ENCODE data around the gene IGFL4.
A peak's percentile ranks its signal among the peaks of the same experiment; 100 is the strongest.

The IGFL4 gene

DNA sequence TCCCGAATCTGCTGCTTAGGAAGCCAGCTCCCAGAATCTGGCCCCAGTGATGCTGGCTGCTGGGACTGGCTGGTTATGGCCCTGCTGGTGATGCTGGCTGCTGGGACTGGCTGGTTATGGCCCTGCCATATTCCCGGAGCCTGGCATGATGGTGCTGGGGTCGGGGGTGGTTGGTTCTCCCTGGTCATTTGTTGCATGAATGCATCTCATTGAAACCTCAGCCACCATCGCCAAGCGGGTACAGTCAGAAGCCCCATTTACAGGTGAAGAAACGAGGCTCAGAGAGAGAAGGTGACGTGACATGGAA is 20.0 kb downstream of the IGFL4 start:
- no peak for DNase-seq (ENCODE audit: low read depth)

DNA sequence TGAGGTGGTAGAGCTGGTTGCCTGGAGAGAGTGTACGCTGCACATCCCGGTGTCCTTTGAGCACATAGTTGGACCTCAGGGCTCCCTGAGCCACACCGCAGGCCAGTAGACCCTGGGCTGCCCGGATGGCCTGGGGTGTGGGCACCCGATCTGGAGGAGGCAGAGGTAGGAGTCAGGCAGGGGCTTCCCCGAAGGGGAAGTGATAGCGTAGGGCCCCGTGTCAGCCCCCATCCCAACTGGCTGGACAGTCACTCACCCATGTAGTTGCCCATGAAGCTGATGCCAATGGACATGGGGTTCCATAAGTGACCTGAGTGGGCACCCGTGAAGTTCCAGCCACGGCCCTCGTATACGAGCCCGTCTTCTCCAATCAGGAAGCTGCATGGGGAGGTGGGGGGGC is 21.5 kb downstream of the IGFL4 start:
- no peak for DNase-seq (ENCODE audit: low read depth)

GRCh38 chr19:46018729-46019251 is 22.0 kb downstream of the IGFL4 start:
- no peak for DNase-seq (ENCODE audit: low read depth)

GRCh38 chr19:46017874-46018675 is 22.7 kb downstream of the IGFL4 start:
- DNase-seq (ENCODE audit: low read depth): no peak

GRCh38 chr19:46017095-46017429 is 23.7 kb downstream of the IGFL4 start:
- no peak for DNase-seq (ENCODE audit: low read depth)

DNA sequence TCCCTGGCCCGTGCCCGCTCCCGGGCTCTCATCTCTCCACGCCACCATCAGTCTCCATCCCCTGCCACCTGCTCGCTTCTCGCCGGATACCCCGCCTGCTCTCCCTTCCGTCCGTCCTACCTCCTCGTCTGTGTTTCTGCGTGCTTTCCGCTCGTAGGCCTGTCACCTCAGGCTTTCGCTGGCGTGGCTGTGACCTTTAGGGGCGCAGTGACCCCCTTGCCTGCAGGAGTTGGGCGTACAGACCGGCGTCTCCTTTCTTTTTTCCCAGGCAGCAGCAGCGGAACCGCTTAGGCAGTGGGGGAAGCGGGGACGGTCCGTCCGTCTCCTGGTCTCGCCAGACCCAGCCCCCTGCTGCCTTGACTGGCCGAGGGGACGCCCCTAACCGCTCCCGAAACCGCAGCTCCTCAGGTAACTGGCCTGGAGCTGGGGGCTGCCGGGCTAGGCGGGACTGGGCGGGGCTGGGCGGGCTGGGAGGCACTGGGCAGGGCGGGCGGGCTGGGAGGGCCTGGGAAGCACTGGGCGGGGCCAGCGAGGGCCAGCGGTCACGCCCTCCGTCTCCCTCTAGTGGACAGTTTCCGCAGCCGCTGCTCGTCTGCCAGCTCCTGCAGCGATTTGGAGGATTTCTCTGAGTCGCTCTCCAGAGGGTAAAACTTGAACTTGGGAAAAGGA is 24.2 kb downstream of the IGFL4 start:
- DNase-seq (ENCODE audit: low read depth): peak; percentile 54

DNA sequence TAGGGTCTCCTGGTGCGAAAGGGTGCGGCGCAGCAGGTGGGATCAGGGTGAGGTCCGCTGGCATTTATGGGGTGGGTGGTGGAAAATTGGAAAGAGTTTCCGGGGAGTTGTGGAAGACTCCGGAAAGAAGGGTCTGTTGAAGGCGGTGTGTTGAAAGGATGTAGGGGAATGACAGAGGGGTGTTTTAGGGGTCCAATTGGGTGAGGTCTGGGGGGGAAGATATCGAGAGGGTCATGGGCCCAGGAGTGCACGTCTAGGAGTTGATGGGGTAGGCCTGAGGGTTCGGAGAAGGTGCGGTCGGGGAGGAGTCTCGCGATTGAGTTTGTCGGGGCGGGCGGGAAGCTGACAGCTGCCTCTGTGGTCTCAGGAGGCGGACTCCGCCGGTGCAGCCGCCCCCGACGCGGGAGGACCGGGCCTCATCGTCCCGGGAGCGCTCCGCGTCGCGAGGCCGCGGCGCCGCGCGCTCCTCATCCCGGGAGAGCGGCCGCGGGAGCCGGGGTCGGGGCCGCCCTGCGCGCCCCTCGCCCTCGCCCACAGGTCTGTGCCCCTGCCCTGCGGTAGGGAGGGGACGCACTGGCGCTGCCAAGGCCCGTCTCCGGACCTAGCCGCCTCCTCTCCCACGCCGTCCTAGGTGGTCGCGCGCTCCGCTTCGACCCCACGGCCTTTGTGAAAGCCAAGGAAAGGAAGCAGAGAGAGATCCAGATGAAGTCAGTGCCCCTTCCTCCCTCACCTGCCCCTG is 24.9 kb downstream of the IGFL4 start:
- no peak for DNase-seq (ENCODE audit: low read depth)

GRCh38 chr19:46014941-46015686 is 25.7 kb downstream of the IGFL4 start:
- peak; percentile 32 for DNase-seq (ENCODE audit: low read depth)

DNA sequence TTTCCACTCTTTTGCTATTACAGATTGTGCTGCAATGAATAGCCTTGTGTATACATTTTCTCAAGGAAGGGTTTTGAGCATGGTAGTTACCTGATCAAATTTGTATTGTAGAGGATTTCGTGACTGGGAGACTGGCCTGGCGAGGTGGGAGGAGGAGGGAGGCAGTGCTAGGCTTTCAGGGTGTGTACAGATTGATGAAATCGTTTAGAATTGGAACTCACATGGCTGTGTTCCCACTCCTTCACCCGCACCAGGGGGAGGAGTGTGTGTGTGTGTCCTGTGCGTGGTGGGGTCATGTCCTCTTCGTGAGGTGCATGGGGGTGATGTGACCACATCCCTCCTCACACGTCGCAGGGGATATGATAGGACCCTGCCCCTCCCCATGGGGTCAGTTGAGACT is 26.3 kb downstream of the IGFL4 start:
- DNase-seq (ENCODE audit: low read depth): no peak

DNA sequence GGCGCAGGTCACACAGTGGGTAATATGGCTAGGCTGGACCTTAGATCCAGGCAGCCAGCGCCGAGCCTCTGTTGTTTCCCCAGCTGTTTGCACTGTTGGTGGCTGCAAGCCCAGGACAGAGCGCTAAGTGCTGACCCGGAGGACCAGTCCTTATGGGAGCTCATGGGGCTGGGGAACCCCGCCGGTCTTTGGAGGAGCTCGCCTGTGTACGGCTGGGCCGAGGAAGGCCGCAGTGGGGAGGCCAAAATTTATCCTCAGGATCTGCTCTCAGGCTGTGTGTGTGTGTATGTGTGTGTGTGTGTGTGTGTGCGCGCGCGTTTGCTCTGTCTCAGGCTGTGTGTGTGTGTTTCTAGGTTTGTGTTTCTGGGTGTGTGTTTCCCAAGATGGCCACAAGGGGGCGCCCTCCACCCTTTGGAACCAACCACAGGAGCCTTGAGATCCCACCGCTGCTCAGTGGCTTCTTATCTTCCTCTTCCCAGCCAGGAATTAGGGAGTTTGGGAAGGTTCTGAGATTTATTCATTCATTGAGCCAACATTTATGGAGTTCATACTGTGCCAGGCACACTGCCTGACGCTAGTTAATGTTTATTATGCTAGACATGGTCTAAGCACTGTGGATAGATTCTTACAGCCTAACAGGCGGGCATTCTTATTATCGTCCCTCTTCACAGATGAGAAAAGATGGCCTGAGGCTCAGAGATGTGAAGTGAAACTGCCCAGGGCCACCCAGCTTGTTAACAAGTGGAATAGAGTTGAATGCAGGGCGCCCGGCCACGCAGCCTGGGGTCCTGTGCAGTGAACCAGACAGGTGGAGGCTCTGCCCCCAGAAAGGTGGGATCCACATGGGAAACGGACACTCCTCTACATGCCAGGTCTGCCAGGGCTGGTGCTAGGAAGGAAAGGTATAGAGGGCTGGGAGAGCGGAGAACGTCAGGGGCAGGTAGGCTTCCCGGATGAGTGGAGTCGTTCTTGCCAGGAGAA is 31.0 kb downstream of the IGFL4 start:
- peak; percentile 80 for DNase-seq (ENCODE audit: low read depth)

DNA sequence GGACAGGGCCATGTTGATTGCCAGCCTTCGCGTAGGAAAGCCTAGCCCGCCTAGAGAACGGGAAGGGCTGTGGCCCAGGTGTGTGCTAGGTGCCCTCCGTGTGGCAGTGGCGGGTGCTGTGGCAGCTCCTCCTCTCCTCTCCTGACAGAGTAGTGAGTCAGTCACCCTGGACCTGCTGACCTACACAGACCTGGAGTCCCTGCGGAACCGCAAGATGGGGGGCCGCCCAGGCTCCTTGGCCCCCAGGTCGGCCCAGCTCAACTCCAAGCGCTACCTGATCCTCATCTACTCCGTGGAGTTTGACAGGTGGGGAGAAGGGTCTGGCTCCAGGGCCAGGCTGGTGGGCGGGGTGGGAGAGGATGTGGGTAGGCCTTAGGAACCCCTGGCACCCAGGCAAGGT is 34.4 kb downstream of the IGFL4 start:
- no peak for DNase-seq (ENCODE audit: low read depth)

DNA sequence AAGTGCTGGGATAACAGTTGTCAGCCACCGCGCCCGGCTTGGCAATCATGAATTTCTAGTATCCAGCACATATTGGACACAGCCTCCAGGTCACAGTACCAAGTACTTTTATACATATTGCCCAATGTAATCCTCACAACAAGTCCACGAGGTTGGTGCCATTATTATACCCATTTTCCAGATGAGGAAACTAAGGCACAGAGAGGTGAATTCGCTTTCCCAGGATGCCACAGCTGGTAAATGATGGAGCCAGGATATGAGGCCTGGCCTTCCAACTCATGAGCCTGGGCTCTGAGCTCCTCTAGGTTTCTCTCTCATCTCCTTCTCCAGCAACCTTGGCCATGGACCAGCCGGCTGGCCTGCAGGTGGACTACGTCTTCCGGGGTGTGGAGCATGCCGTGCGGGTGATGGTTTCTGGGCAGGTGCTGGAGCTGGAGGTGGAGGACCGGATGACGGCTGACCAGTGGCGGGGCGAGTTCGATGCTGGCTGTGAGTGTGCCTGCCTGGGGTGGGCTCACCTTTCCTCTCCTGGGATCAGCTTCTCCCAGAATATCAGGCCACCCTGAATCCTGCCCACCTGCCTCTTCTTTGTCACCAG is 38.0 kb downstream of the IGFL4 start:
- DNase-seq (ENCODE audit: low read depth): no peak

- DNase-seq (ENCODE audit: low read depth): no peak
These were observed 40.1 kb downstream of the IGFL4 start for GRCh38 chr19:46000491-46001246.

GRCh38 chr19:45999653-46000121 is 41.1 kb downstream of the IGFL4 start:
- DNase-seq (ENCODE audit: low read depth): peak; percentile 51

- DNase-seq (ENCODE audit: low read depth): no peak
These were observed 42.0 kb downstream of the IGFL4 start for GRCh38 chr19:45998834-45999233.

DNA sequence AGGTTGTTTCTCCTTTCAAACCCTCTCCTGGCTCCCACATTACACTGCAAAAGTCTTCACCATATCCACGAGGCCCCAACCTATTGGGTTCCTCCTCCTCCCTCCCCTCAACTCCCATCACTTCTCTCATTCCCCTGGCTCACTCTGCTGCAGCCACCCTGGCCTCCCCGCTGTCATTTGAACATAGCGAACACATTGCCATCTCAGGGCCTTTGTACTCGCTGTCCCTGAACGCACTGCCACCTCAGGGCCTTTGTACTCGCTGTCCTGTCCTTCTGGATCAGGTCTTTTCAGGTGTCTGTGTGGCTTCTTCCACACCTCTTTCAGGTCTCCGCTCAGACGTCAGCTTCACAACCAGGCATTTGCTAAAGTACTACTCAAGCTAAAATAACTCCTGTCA is 43.9 kb downstream of the IGFL4 start:
- no peak for DNase-seq (ENCODE audit: low read depth)

GRCh38 chr19:45995715-45996385 is 45.0 kb downstream of the IGFL4 start:
- peak; percentile 77 for DNase-seq (ENCODE audit: low read depth)

- peak; percentile 99 for DNase-seq (ENCODE audit: low read depth)
These were observed 45.6 kb downstream of the IGFL4 start, which contains the start of gene CCDC61 for GRCh38 chr19:45994998-45995714. TSS of gene CCDC61 (plus strand) at chr19:45995467. CDS start at chr19:46003019, 7,552 bp downstream.

All from amniotic epithelial cell (primary cell).